Measurements from ENCODE around the gene LEF1. TPM values are rescaled to one million over a fixed set of nuclear protein-coding genes. Genes with fewer than 3 reads are reported as not detected.

Gene LEF1
- total and polyA plus RNA-seq, 2 of the 8 experiments (the other 6 are each of a cell fraction or from before 2014, with no cell fraction given) = 2.6 to 5.2 TPM

DNA sequence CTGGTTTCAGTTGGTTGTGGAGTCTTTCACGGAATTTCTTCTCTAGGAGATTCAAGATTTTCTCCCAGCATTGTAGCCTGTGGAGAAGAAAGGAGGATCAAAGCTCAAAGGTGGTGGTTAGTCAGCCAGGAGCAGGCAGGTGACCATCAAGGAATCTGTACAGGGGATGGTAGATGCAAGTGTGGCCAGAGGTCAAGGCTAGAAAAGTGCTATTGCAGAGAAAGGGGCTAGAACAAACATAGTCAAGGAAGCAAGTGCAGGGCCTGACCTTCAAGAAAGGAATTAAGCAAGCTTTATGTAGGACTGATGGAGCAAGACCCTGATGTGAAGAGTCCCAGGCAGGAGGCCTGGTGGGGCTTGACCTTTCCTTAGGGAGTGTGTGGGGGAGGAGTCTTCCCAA is 162.9 kb downstream of the LEF1 start (continued):
- TF ChIP-seq KDM4A (IDR thresholded peaks at IDR 0.05; ENCODE audit: low read depth, low read length, severe bottlenecking) (no peak), SP2 (IDR thresholded peaks at IDR 0.05; ENCODE audit: low read length) (no peak), HDAC2 (IDR thresholded peaks at IDR 0.05; ENCODE audit: borderline replicate concordance in 1 of 2, low read depth in 2 of 2, low read length in 2 of 2) (no peak)

Measured in H1 (cell line).